ENCODE measurements around the gene CAPN1.

CAPN1 gene

DNA sequence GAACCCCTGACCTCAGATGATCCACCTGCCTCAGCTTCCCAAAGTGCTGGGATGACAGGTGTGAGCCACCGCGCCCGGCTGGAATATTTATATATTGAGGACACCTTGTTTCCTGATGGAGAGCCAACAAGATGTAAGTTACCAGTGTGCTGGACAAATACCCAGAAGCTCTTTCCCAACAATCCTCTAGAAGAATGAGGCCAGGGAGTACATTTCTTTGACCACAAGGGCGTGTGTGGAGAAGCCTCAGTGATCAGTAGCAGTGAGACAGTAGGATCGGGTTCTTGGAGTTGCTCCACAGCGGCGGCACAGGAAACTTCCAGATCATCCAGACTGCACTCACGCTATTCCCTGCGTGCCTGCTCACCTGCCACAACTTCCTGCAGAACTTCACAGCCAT is 69.7 kb downstream of the CAPN1 start:
- no peak for DNase-seq (ENCODE audit: low read depth)
- TF ChIP-seq CTCF (IDR thresholded peaks at IDR 0.05; ENCODE audit: low read depth, low read length, missing control alignments): no peak
- no peak overlapping the region for H3K4me3 ChIP-seq (ENCODE audit: low read depth, low read length)

GRCh38 chr11:65254724-65255123 is 73.0 kb downstream of the CAPN1 start:
- no peak overlapping the region for H3K4me3 ChIP-seq (ENCODE audit: low read depth, low read length)
- no peak for DNase-seq (ENCODE audit: low read depth)
- no peak for TF ChIP-seq CTCF (IDR thresholded peaks at IDR 0.05; ENCODE audit: low read depth, low read length, missing control alignments)

DNA sequence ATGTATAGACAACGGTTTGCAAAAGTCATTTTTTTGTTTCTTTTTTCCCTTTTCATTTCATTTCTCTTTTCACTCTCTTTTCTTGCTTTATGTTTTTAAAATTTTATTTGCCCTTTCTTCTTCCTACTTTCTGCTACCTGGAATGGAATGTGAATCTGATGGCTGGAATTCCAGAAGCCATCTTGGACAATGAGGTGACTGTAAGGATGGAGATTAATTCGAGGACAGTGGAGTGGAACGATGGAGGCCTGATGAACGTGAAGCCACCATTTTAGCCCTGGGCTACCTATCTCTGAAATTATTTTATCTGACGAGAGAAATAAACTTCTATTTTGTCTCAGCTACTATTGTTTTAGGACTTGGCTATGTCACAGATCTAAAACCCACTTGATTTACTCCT is 77.3 kb downstream of the CAPN1 start:
- no peak for TF ChIP-seq CTCF (IDR thresholded peaks at IDR 0.05; ENCODE audit: low read depth, low read length, missing control alignments)
- no peak for DNase-seq (ENCODE audit: low read depth)
- no peak overlapping the region for H3K4me3 ChIP-seq (ENCODE audit: low read depth, low read length)

DNA sequence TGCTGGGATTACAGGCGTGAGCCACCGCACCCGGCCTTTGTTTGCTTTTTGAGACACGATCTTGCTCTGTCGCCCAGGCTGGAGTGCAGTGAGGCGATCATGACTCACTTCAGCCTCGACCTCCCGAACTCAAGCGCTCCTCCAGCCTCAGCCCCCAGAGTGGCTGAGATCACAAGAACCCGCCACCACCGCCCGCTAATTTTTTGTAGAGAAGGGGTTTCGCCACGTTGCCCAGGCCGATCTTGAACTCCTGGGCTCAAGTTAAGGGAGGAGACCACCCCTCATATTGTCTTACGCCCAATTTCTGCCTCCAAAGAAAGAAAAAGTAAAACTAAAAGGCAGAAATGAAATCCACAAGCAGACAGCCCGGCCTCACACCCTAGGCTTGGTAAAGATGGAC is 78.6 kb downstream of the CAPN1 start:
- no peak for DNase-seq (ENCODE audit: low read depth)
- no peak overlapping the region for H3K4me3 ChIP-seq (ENCODE audit: low read depth, low read length)
- TF ChIP-seq CTCF (IDR thresholded peaks at IDR 0.05; ENCODE audit: low read depth, low read length, missing control alignments): no peak

GRCh38 chr11:65260756-65261590 is 79.2 kb downstream of the CAPN1 start:
- no peak for DNase-seq (ENCODE audit: low read depth)
- TF ChIP-seq CTCF (IDR thresholded peaks at IDR 0.05; ENCODE audit: low read depth, low read length, missing control alignments): no peak
- peak overlapping the region; percentile 86 for H3K4me3 ChIP-seq (ENCODE audit: low read depth, low read length)
